ENCODE results near the gene PRSS37. TPM values are rescaled to one million over a fixed set of nuclear protein-coding genes. Genes with fewer than 3 reads are reported as not detected.

Gene PRSS37
- total RNA-seq, 1 donor from 2014 or later, result not detected

DNA sequence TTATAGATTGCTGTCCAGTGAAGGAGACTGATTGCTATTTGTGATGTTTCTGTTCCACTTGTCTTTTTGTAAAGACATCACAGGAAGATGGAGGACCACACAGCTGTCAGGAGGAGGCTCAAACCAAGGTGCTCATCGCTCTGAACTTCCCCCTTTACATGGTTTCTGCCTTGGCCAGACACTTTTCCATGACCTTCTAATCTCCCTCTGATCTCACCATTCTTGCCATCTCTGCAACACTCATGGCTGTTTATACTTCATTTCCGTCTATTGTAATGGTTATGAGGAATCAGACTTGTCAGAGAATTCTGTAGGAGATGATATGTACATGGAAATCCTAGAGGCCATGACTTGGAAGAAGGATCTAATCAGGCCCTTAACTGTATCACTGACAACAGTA, 53.0 kb downstream of the PRSS37 start:
- DNase-seq (ENCODE audit: low spot score), result no peak

Other genes starting within 250 kb of the PRSS37 start
- 23.0 TPM for gene DENND11, start 139.3 kb downstream of the PRSS37 start, total RNA-seq
- gene WEE2, start 133.1 kb downstream of the PRSS37 start, total RNA-seq, result not detected
- gene SSBP1, start 103.1 kb downstream of the PRSS37 start, total RNA-seq, result 67.9 TPM
- gene TAS2R3, start 77.4 kb downstream of the PRSS37 start, total RNA-seq, result 1.5 TPM
- gene TAS2R4, start 64.8 kb downstream of the PRSS37 start, total RNA-seq, result 1.0 TPM
- gene TAS2R5, start 51.3 kb downstream of the PRSS37 start, total RNA-seq, result 1.2 TPM
- gene OR9A4, start 74.9 kb upstream of the PRSS37 start, total RNA-seq, result not detected
- gene CLEC5A, start 105.5 kb upstream of the PRSS37 start, total RNA-seq, result 11.6 TPM
- not detected for gene TAS2R38, start 132.3 kb upstream of the PRSS37 start, total RNA-seq
- gene MGAM, start 154.4 kb upstream of the PRSS37 start, total RNA-seq, result 0.78 TPM